GM18907 (cell line): ENCODE results near the gene ADAMTS2.
"Not testable (repeated sequence)": the region's sequence is repeated elsewhere in the genome, so short reads cannot be mapped to it uniquely, and the experiment has no call there.

Source experiments
- ATAC-seq: cut with Tn5 transposase; IDR thresholded peaks from one replicate; pipeline ENCODE4 v1.9.1; 2021; ENCODE audit warnings: mild to moderate bottlenecking, moderate library complexity; ENCODE audit not compliant: unreplicated experiment

The ADAMTS2 gene

GRCh38 chr5:179327021-179327735 lies 18.1 kb downstream of the ADAMTS2 start:
- no peak for ATAC-seq

- no peak for ATAC-seq
Observed at GRCh38 chr5:179326122-179326927, 18.9 kb downstream of the ADAMTS2 start.

GRCh38 chr5:179325296-179326031 lies 19.8 kb downstream of the ADAMTS2 start:
- ATAC-seq = no peak

- no peak for ATAC-seq
Observed at GRCh38 chr5:179324760-179325295, 20.4 kb downstream of the ADAMTS2 start.

GRCh38 chr5:179324316-179324715 lies 20.9 kb downstream of the ADAMTS2 start:
- ATAC-seq = not testable (repeated sequence)

GRCh38 chr5:179323026-179323870 lies 22.0 kb downstream of the ADAMTS2 start:
- ATAC-seq = no peak

- ATAC-seq = no peak
Observed at GRCh38 chr5:179322071-179323025, 22.9 kb downstream of the ADAMTS2 start.

GRCh38 chr5:179321206-179321987 lies 23.9 kb downstream of the ADAMTS2 start:
- ATAC-seq = no peak

- ATAC-seq = no peak
Observed at GRCh38 chr5:179319741-179320281, 25.4 kb downstream of the ADAMTS2 start.

- ATAC-seq = no peak
Observed at GRCh38 chr5:179319123-179319522, 26.1 kb downstream of the ADAMTS2 start.

- ATAC-seq = no peak
Observed at GRCh38 chr5:179318221-179318955, 26.9 kb downstream of the ADAMTS2 start.

- no peak for ATAC-seq
Observed at GRCh38 chr5:179317411-179318220, 27.6 kb downstream of the ADAMTS2 start.

- no peak for ATAC-seq
Observed at GRCh38 chr5:179316982-179317381, 28.3 kb downstream of the ADAMTS2 start.

GRCh38 chr5:179316111-179316551 lies 29.1 kb downstream of the ADAMTS2 start:
- ATAC-seq = no peak

- ATAC-seq = no peak
Observed at GRCh38 chr5:179315356-179315890, 29.8 kb downstream of the ADAMTS2 start.

- no peak for ATAC-seq
Observed at GRCh38 chr5:179314606-179315355, 30.5 kb downstream of the ADAMTS2 start.
